Smooth muscle cell of the coronary artery (primary cell): Measurements from ENCODE around the gene CUTA. TPM values are rescaled to one million over a fixed set of nuclear protein-coding genes. Genes with fewer than 3 reads are reported as not detected.

Experiments used
- total RNA-seq: library from RNA; depleted of rRNA; stranded (reverse); fragments of >200 nt; gene quantifications from 2 replicates; pipeline ENCODE4 v1.2.3, GENCODE V29; 2014; ENCODE audit warnings: low replicate concordance

Gene CUTA
- 95.1 and 135 TPM in 2 replicates for total RNA-seq

GRCh38 chr6:33417903-33418689 lies at the start of gene CUTA:
Gene CUTA, minus strand, starts transcription at chr6:33418107. Its CDS starts 107 bp downstream, at chr6:33418000.

GRCh38 chr6:33454009-33454946 lies 36.4 kb upstream of the CUTA start, which contains the start of gene ZBTB9:
Gene ZBTB9, plus strand, starts transcription at chr6:33454576. Its CDS starts 525 bp downstream, at chr6:33455101.

GRCh38 chr6:33419580-33420490 lies 1.9 kb upstream of the CUTA start, which contains the start of gene SYNGAP1:
Gene SYNGAP1, plus strand, starts transcription at chr6:33420065. Its CDS starts 200 bp downstream, at chr6:33420265.

GRCh38 chr6:33410711-33411631 lies 6.9 kb downstream of the CUTA start, which contains the start of gene PHF1:
Gene PHF1, plus strand, starts transcription at chr6:33411014. Its CDS starts 1,250 bp downstream, at chr6:33412264.

GRCh38 chr6:33391278-33391921 lies 26.5 kb downstream of the CUTA start, which contains the start of gene KIFC1:
Gene KIFC1, plus strand, starts transcription at chr6:33391823. Its CDS starts 163 bp downstream, at chr6:33391986.

Other genes starting within 250 kb of the CUTA start
- gene COL11A2, start 225.6 kb downstream of the CUTA start, total RNA-seq, result 0.08 and 0.12 TPM in 2 replicates
- gene RXRB, start 217.4 kb downstream of the CUTA start, total RNA-seq, result 22.0 and 28.2 TPM in 2 replicates
- gene SLC39A7, start 217.2 kb downstream of the CUTA start, total RNA-seq, result 105 and 195 TPM in 2 replicates
- 6.0 and 7.4 TPM in 2 replicates for gene HSD17B8, start 213.5 kb downstream of the CUTA start, total RNA-seq
- 33.6 and 35.0 TPM in 2 replicates for gene RING1, start 209.6 kb downstream of the CUTA start, total RNA-seq
- gene VPS52, start 146.2 kb downstream of the CUTA start, total RNA-seq, result 30.5 and 41.0 TPM in 2 replicates
- gene RPS18, start 146.0 kb downstream of the CUTA start, total RNA-seq, result 6,473 and 12,642 TPM in 2 replicates
- gene B3GALT4, start 141.0 kb downstream of the CUTA start, total RNA-seq, result 2.6 and 5.0 TPM in 2 replicates
- 112 and 115 TPM in 2 replicates for gene WDR46, start 128.9 kb downstream of the CUTA start, total RNA-seq
- gene PFDN6, start 128.5 kb downstream of the CUTA start, total RNA-seq, result 30.9 and 45.7 TPM in 2 replicates
- 12.6 and 21.9 TPM in 2 replicates for gene RGL2, start 119.2 kb downstream of the CUTA start, total RNA-seq
- gene TAPBP, start 104.0 kb downstream of the CUTA start, total RNA-seq, result 24.9 and 45.6 TPM in 2 replicates
- gene ZBTB22, start 100.4 kb downstream of the CUTA start, total RNA-seq, result 18.6 and 24.5 TPM in 2 replicates
- gene DAXX, start 95.1 kb downstream of the CUTA start, total RNA-seq, result 31.6 and 58.4 TPM in 2 replicates
- 0.35 and 6.0 TPM in 2 replicates for gene KIFC1, start 26.3 kb downstream of the CUTA start, total RNA-seq
- gene PHF1, start 7.1 kb downstream of the CUTA start, total RNA-seq, result 12.4 and 17.4 TPM in 2 replicates
- gene SYNGAP1, start 2.0 kb upstream of the CUTA start, total RNA-seq, result 1.7 and 3.2 TPM in 2 replicates
- 3.5 and 5.8 TPM in 2 replicates for gene ZBTB9, start 36.5 kb upstream of the CUTA start, total RNA-seq
- gene BAK1, start 162.2 kb upstream of the CUTA start, total RNA-seq, result 10.5 and 19.7 TPM in 2 replicates
- 14.4 and 42.9 TPM in 2 replicates for gene ITPR3, start 203.2 kb upstream of the CUTA start, total RNA-seq